Measurements from ENCODE around the gene BHMT2.

DNA sequence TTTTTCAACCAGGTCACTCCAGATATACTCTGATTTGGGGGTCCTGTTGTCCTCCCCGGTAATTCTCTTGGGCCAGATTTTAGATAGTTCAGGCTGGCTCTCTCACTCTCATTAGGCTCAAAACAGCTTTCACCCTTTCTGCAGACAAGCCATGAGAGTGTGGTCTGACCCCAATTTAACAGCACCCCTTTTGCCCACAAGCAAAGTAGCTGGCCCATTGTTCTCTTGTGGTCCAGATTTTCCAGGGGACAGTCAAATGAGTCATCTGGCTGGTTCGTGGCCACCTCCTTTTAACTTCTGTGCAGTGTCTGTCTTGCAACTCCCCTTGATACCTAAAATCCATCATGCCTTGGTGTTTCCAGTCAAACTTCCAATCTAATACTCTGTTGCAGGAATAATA, 16.5 kb downstream of the BHMT2 start:
- no peak for TF ChIP-seq CTCF (IDR thresholded peaks at IDR 0.05)
- TF ChIP-seq, protein P1, sequence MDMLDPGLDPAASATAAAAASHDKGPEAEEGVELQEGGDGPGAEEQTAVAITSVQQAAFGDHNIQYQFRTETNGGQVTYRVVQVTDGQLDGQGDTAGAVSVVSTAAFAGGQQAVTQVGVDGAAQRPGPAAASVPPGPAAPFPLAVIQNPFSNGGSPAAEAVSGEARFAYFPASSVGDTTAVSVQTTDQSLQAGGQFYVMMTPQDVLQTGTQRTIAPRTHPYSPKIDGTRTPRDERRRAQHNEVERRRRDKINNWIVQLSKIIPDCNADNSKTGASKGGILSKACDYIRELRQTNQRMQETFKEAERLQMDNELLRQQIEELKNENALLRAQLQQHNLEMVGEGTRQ (IDR thresholded peaks at IDR 0.05), result no peak
